ENCODE data around the gene CRAMP1.

CRAMP1 gene

GRCh38 chr16:1674751-1675664 lies 62.8 kb downstream of the CRAMP1 start:
- DNase-seq: no peak
- peaks cover 33% of the 10 kb centered on the region for H3K36me3 ChIP-seq (ENCODE audit: control insufficient read depth, insufficient read depth, low read length)
- no peak overlapping the region for H3K4me3 ChIP-seq (ENCODE audit: insufficient read depth, low read depth, low read length, poor library complexity, severe bottlenecking)
- H3K4me1 ChIP-seq (ENCODE audit: control insufficient read depth, insufficient read depth, low read length, poor library complexity, severe bottlenecking): peaks cover 6% of the 10 kb centered on the region
- no peaks in the 10 kb centered on the region for H3K27me3 ChIP-seq (replicated peaks; ENCODE audit: control insufficient read depth, insufficient read depth, low read length, poor library complexity, severe bottlenecking)
- H3K27ac ChIP-seq (ENCODE audit: insufficient read depth, low read length, poor library complexity, severe bottlenecking): no peak overlapping the region
- no peaks in the 10 kb centered on the region for H3K9me3 ChIP-seq (ENCODE audit: control insufficient read depth, low read length)

- Histone ChIP-seq H3K4me3 (ENCODE audit: insufficient read depth, low read depth, low read length, poor library complexity, severe bottlenecking) (no peak overlapping the region), H3K4me1 (ENCODE audit: control insufficient read depth, insufficient read depth, low read length, poor library complexity, severe bottlenecking) (peaks cover 6% of the 10 kb centered on the region), H3K36me3 (ENCODE audit: control insufficient read depth, insufficient read depth, low read length) (peaks cover 20% of the 10 kb centered on the region), H3K9me3 (ENCODE audit: control insufficient read depth, low read length) (no peaks in the 10 kb centered on the region), H3K27ac (ENCODE audit: insufficient read depth, low read length, poor library complexity, severe bottlenecking) (no peak overlapping the region), H3K27me3 (replicated peaks; ENCODE audit: control insufficient read depth, insufficient read depth, low read length, poor library complexity, severe bottlenecking) (no peaks in the 10 kb centered on the region)
- DNase-seq: no peak
These were observed 64.5 kb downstream of the CRAMP1 start for GRCh38 chr16:1676661-1677060.

GRCh38 chr16:1677339-1677738 lies 65.2 kb downstream of the CRAMP1 start:
- H3K4me1 ChIP-seq (ENCODE audit: control insufficient read depth, insufficient read depth, low read length, poor library complexity, severe bottlenecking): peaks cover 6% of the 10 kb centered on the region
- H3K9me3 ChIP-seq (ENCODE audit: control insufficient read depth, low read length): no peaks in the 10 kb centered on the region
- H3K4me3 ChIP-seq (ENCODE audit: insufficient read depth, low read depth, low read length, poor library complexity, severe bottlenecking): no peak overlapping the region
- no peak overlapping the region for H3K27ac ChIP-seq (ENCODE audit: insufficient read depth, low read length, poor library complexity, severe bottlenecking)
- H3K27me3 ChIP-seq (replicated peaks; ENCODE audit: control insufficient read depth, insufficient read depth, low read length, poor library complexity, severe bottlenecking): no peaks in the 10 kb centered on the region
- H3K36me3 ChIP-seq (ENCODE audit: control insufficient read depth, insufficient read depth, low read length): peaks cover 14% of the 10 kb centered on the region
- DNase-seq: no peak

GRCh38 chr16:1677942-1678499 lies 65.9 kb downstream of the CRAMP1 start, which contains the start of gene JPT2:
JPT2 (plus strand) TSS chr16:1678279; CDS start chr16:1678313, 34 bp downstream.
- no peaks in the 10 kb centered on the region for H3K27me3 ChIP-seq (replicated peaks; ENCODE audit: control insufficient read depth, insufficient read depth, low read length, poor library complexity, severe bottlenecking)
- H3K4me3 ChIP-seq (ENCODE audit: insufficient read depth, low read depth, low read length, poor library complexity, severe bottlenecking): peak within 1 kb of the TSS; percentile 70
- H3K9me3 ChIP-seq (ENCODE audit: control insufficient read depth, low read length): no peaks in the 10 kb centered on the region
- H3K27ac ChIP-seq (ENCODE audit: insufficient read depth, low read length, poor library complexity, severe bottlenecking): peak within 1 kb of the TSS; percentile 67
- DNase-seq: peak; percentile 87 to 92 (median 91)
- H3K4me1 ChIP-seq (ENCODE audit: control insufficient read depth, insufficient read depth, low read length, poor library complexity, severe bottlenecking): peaks cover 6% of the 10 kb centered on the region
- peaks cover 8% of the 10 kb centered on the region for H3K36me3 ChIP-seq (ENCODE audit: control insufficient read depth, insufficient read depth, low read length)

GRCh38 chr16:1678500-1679098 lies 66.4 kb downstream of the CRAMP1 start:
- DNase-seq: peak; percentile 18 to 38 (median 30)
- H3K27ac ChIP-seq (ENCODE audit: insufficient read depth, low read length, poor library complexity, severe bottlenecking): peak overlapping the region; percentile 67
- H3K9me3 ChIP-seq (ENCODE audit: control insufficient read depth, low read length): no peaks in the 10 kb centered on the region
- peak overlapping the region; percentile 70 for H3K4me3 ChIP-seq (ENCODE audit: insufficient read depth, low read depth, low read length, poor library complexity, severe bottlenecking)
- H3K27me3 ChIP-seq (replicated peaks; ENCODE audit: control insufficient read depth, insufficient read depth, low read length, poor library complexity, severe bottlenecking): no peaks in the 10 kb centered on the region
- H3K4me1 ChIP-seq (ENCODE audit: control insufficient read depth, insufficient read depth, low read length, poor library complexity, severe bottlenecking): peaks cover 6% of the 10 kb centered on the region
- H3K36me3 ChIP-seq (ENCODE audit: control insufficient read depth, insufficient read depth, low read length): peaks cover 9% of the 10 kb centered on the region

GRCh38 chr16:1680361-1680760 lies 68.2 kb downstream of the CRAMP1 start:
- H3K27me3 ChIP-seq (replicated peaks; ENCODE audit: control insufficient read depth, insufficient read depth, low read length, poor library complexity, severe bottlenecking): no peaks in the 10 kb centered on the region
- peaks cover 8% of the 10 kb centered on the region for H3K36me3 ChIP-seq (ENCODE audit: control insufficient read depth, insufficient read depth, low read length)
- no peak for DNase-seq
- H3K4me3 ChIP-seq (ENCODE audit: insufficient read depth, low read depth, low read length, poor library complexity, severe bottlenecking): no peak overlapping the region
- H3K4me1 ChIP-seq (ENCODE audit: control insufficient read depth, insufficient read depth, low read length, poor library complexity, severe bottlenecking): peaks cover 6% of the 10 kb centered on the region
- no peak overlapping the region for H3K27ac ChIP-seq (ENCODE audit: insufficient read depth, low read length, poor library complexity, severe bottlenecking)
- H3K9me3 ChIP-seq (ENCODE audit: control insufficient read depth, low read length): no peaks in the 10 kb centered on the region

GRCh38 chr16:1681032-1681431 lies 68.9 kb downstream of the CRAMP1 start:
- Histone ChIP-seq H3K27me3 (replicated peaks; ENCODE audit: control insufficient read depth, insufficient read depth, low read length, poor library complexity, severe bottlenecking) (no peaks in the 10 kb centered on the region), H3K4me3 (ENCODE audit: insufficient read depth, low read depth, low read length, poor library complexity, severe bottlenecking) (no peak overlapping the region), H3K27ac (ENCODE audit: insufficient read depth, low read length, poor library complexity, severe bottlenecking) (no peak overlapping the region), H3K9me3 (ENCODE audit: control insufficient read depth, low read length) (no peaks in the 10 kb centered on the region), H3K36me3 (ENCODE audit: control insufficient read depth, insufficient read depth, low read length) (peaks cover 14% of the 10 kb centered on the region), H3K4me1 (ENCODE audit: control insufficient read depth, insufficient read depth, low read length, poor library complexity, severe bottlenecking) (peaks cover 6% of the 10 kb centered on the region)
- DNase-seq: no peak

- no peak overlapping the region for H3K27ac ChIP-seq (ENCODE audit: insufficient read depth, low read length, poor library complexity, severe bottlenecking)
- H3K36me3 ChIP-seq (ENCODE audit: control insufficient read depth, insufficient read depth, low read length): peaks cover 62% of the 10 kb centered on the region
- H3K4me1 ChIP-seq (ENCODE audit: control insufficient read depth, insufficient read depth, low read length, poor library complexity, severe bottlenecking): no peaks in the 10 kb centered on the region
- H3K4me3 ChIP-seq (ENCODE audit: insufficient read depth, low read depth, low read length, poor library complexity, severe bottlenecking): no peak overlapping the region
- no peaks in the 10 kb centered on the region for H3K27me3 ChIP-seq (replicated peaks; ENCODE audit: control insufficient read depth, insufficient read depth, low read length, poor library complexity, severe bottlenecking)
- DNase-seq: no peak
- no peaks in the 10 kb centered on the region for H3K9me3 ChIP-seq (ENCODE audit: control insufficient read depth, low read length)
These were observed 75.5 kb downstream of the CRAMP1 start for GRCh38 chr16:1687427-1688316.

GRCh38 chr16:1688807-1689560 lies 76.8 kb downstream of the CRAMP1 start:
- peaks cover 67% of the 10 kb centered on the region for H3K36me3 ChIP-seq (ENCODE audit: control insufficient read depth, insufficient read depth, low read length)
- H3K27ac ChIP-seq (ENCODE audit: insufficient read depth, low read length, poor library complexity, severe bottlenecking): no peak overlapping the region
- H3K9me3 ChIP-seq (ENCODE audit: control insufficient read depth, low read length): no peaks in the 10 kb centered on the region
- H3K4me1 ChIP-seq (ENCODE audit: control insufficient read depth, insufficient read depth, low read length, poor library complexity, severe bottlenecking): no peaks in the 10 kb centered on the region
- H3K4me3 ChIP-seq (ENCODE audit: insufficient read depth, low read depth, low read length, poor library complexity, severe bottlenecking): no peak overlapping the region
- DNase-seq: no peak
- no peaks in the 10 kb centered on the region for H3K27me3 ChIP-seq (replicated peaks; ENCODE audit: control insufficient read depth, insufficient read depth, low read length, poor library complexity, severe bottlenecking)

Measured in effector memory CD4-positive, alpha-beta T cell (primary cell).